Femur (tissue), 1 donor: Measurements from ENCODE around the gene RPL38.
A peak's percentile ranks its signal among the peaks of the same experiment; 100 is the strongest.

Experiments
- DNase-seq: peaks from one replicate; pipeline ENCODE4 v3.0.0-alpha.2; 2017

RPL38 gene

GRCh38 chr17:74227271-74228080 is 24.0 kb downstream of the RPL38 start:
- DNase-seq, result no peak

- no peak for DNase-seq
Observed at GRCh38 chr17:74228306-74228978, 25.0 kb downstream of the RPL38 start.

- no peak for DNase-seq
Observed at GRCh38 chr17:74230896-74231295, 27.4 kb downstream of the RPL38 start.

- no peak for DNase-seq
Observed at GRCh38 chr17:74231928-74232907, 28.7 kb downstream of the RPL38 start.

DNA sequence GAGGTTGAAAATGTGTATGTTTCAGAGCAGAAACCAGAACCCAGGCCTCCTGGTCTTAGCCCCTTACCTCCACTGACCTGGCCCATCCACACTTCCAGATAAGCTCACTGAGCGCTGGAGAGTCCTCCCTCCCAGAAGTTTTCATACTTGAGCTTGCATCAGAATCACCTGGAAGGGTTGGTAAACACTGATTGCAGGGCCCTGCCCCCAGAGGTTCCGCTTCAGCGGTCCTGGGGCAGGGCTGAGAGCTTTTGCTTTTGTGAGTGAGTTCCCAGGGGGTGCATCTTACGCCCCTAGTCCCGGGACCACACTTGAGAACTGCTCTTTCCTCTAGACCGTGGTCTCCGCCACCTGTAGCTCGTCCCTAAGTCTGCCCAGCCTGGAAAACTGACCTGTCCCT is 30.5 kb downstream of the RPL38 start:
- no peak for DNase-seq

GRCh38 chr17:74234486-74234885 is 31.0 kb downstream of the RPL38 start:
- no peak for DNase-seq

DNA sequence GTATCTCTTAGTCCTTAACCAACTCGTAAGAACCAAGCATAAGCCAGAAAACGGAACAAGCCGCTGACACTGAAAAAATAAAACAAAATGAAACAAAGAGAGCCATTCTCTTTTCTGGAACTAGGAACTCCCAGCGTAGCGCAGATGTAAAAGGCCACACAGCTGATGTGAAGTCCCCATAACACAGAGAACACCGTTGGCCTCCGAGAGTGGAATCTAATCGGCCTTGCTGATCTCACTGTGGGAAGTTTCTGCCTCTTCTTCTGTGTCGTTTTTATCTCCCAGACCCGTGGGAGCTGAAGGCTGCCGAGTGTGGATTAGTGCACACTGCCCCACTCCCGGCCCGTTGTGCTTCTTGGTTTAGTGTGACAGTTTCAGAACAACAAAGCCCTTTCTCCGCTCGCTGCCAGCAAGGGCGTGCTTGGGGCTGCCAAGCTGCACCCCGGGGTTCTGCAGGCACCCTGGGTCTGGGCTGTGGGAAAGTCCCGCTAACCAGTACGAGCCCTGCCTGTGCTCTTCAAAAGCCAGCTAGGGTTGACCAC is 31.6 kb downstream of the RPL38 start:
- no peak for DNase-seq

GRCh38 chr17:74235911-74236371 is 32.5 kb downstream of the RPL38 start:
- DNase-seq, result peak; percentile 61

GRCh38 chr17:74237321-74237720 is 33.8 kb downstream of the RPL38 start:
- DNase-seq, result no peak

GRCh38 chr17:74239172-74239571 is 35.7 kb downstream of the RPL38 start:
- DNase-seq, result peak; percentile 59

GRCh38 chr17:74240618-74241205 is 37.2 kb downstream of the RPL38 start:
- DNase-seq, result peak; percentile 94

GRCh38 chr17:74241431-74241830 is 38.0 kb downstream of the RPL38 start:
- peak; percentile 54 for DNase-seq

- no peak for DNase-seq
Observed at GRCh38 chr17:74241847-74242246, 38.4 kb downstream of the RPL38 start.

GRCh38 chr17:74243013-74243755 is 39.7 kb downstream of the RPL38 start:
- DNase-seq, result no peak

DNA sequence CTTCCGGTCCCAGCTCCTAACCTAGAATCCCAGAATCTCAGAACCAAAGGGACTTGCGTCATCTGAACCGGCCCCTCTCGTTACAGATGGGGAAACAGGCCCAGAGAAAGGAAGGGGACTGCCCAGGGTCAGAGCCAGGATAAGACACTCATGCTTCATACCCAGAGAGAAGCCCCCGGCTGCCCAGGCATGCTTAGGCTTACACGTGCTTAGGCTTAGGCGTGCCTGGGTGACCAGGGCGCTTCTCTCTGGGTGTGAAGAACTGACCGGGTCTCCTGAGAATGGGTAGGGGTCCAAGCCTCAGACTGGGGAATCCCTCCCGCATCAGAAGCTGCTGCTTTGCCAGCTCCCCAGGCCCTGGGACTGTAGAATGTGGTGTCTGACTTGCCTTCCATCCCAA is 40.6 kb downstream of the RPL38 start:
- no peak for DNase-seq

DNA sequence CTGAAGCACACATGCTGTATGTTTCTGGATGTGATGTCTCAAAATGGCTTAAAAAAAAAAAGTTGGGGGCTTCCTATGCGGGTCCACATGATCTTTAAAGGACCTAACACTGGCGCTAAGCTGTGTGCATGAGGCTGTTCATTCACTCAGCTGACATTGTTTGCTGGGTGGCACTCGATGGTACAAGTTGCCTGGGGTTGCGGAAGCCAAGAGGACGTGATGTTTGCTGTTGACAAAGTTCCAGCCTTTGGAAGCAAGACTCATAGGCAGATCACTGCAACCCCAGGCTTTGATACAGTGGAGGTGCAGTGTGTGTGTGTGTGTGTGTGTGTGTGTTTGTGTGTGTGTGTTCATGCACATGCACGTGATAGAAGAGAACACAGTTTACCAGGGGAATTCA is 41.1 kb downstream of the RPL38 start:
- no peak for DNase-seq

DNA sequence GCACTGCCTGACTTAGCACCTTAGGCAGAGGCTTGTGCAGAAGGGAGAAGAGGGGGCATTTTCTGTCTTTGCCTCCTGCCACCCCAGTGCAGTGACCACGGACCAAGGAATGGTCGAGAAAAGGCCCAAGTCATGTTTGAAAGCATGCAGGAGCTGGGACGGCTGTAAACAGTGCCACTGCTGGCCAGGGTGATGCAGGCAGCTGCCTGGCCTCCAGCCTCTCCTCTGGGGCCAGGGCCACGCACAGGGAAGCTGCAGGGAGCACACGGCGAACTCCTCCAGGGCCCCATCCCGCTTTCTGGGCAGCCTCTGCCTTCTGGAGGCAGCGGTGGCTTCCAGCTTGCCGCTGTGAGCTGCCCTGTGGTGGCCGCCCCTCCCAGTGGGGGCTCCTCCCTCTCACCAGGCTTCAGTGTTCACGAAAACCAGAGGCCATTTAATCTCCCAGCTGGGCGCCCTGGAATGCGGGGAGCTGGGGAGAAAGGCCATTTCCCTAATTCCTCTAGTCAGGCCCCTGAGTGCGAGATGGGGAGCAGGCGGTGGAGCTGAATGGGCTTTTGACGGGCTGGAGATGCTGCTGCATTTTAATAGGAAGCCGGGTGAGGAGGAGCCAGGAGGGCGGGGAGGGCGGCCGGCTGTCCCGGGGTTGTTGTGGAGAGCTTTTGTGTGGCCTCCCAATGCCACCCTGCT is 41.8 kb downstream of the RPL38 start:
- peak; percentile 62 for DNase-seq

GRCh38 chr17:74245871-74246270 is 42.4 kb downstream of the RPL38 start:
- no peak for DNase-seq

GRCh38 chr17:74249590-74250270 is 46.3 kb downstream of the RPL38 start:
- DNase-seq, result peak; percentile 88

- peak; percentile 76 for DNase-seq
Observed at GRCh38 chr17:74250324-74250995, 47.0 kb downstream of the RPL38 start.
